ENCODE data around the gene SVOPL. TPM values are rescaled to one million over a fixed set of nuclear protein-coding genes. Genes with fewer than 3 reads are reported as not detected.

The SVOPL gene
- total and polyA plus RNA-seq, 2 donors (not counting 1 experiment from before 2014, with no cell fraction given) = not detected

DNA sequence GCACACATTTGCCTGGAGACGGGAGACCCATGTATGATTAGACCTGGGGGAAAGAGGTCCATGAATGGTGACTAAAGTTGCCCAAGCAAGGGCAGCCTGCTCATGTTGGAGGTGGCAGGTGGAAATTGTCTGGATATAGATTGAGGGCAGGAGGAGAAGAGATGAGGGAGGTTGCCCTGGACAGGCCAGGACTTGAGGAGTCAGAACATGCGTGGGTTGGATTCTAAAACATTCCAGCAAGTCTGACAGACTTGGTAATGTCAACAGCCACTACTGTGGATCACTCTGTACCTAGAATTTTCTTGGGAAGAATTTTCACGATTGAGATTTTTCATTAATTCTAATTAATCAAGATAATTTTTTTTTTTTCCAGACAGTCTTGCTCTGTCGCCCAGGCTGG, 19.1 kb upstream of the SVOPL start:
- TF ChIP-seq, protein P1, sequence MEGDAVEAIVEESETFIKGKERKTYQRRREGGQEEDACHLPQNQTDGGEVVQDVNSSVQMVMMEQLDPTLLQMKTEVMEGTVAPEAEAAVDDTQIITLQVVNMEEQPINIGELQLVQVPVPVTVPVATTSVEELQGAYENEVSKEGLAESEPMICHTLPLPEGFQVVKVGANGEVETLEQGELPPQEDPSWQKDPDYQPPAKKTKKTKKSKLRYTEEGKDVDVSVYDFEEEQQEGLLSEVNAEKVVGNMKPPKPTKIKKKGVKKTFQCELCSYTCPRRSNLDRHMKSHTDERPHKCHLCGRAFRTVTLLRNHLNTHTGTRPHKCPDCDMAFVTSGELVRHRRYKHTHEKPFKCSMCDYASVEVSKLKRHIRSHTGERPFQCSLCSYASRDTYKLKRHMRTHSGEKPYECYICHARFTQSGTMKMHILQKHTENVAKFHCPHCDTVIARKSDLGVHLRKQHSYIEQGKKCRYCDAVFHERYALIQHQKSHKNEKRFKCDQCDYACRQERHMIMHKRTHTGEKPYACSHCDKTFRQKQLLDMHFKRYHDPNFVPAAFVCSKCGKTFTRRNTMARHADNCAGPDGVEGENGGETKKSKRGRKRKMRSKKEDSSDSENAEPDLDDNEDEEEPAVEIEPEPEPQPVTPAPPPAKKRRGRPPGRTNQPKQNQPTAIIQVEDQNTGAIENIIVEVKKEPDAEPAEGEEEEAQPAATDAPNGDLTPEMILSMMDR (conservative IDR thresholded peaks at IDR 0.05 in 1 of 2, IDR thresholded peaks at IDR 0.05 in 1 of 2; ENCODE audit: low read depth in 1 of 2, low read length in 2 of 2) = no peak
- TF ChIP-seq EZH2 (IDR thresholded peaks at IDR 0.05; ENCODE audit: low read length, missing control alignments) = no peak
- no peak for DNase-seq (ENCODE audit: low read depth in 2 of 2)
- Histone ChIP-seq H2AFZ (ENCODE audit: low read length) (no peak overlapping the region), H3K36me3 (ENCODE audit: control insufficient read depth, insufficient read depth, low read length) (no peaks in the 10 kb centered on the region), H3K4me2 (ENCODE audit: extremely low read depth, insufficient read depth, low read length) (no peak overlapping the region), H3K9me3 (ENCODE audit: control insufficient read depth, insufficient read depth, low read depth, low read length) (no peaks in the 10 kb centered on the region), H3K27ac (ENCODE audit: insufficient read depth, low read length) (no peak overlapping the region), H3K4me3 (replicated peaks in 1 of 4; ENCODE audit: control extremely low read depth in 1 of 4, insufficient read depth in 1 of 4, low read depth in 3 of 4, low read length in 4 of 4) (no peak overlapping the region), H3K4me1 (ENCODE audit: control insufficient read depth, extremely low read depth, insufficient read depth, low read length) (no peaks in the 10 kb centered on the region), H3K9ac (ENCODE audit: insufficient read depth, low read length) (no peak overlapping the region), H3K27me3 (ENCODE audit: control insufficient read depth, insufficient read depth, low read length) (no peaks in the 10 kb centered on the region), H4K20me1 (ENCODE audit: control insufficient read depth, extremely low read depth, insufficient read depth, low read length) (no peaks in the 10 kb centered on the region), H3K79me2 (ENCODE audit: control insufficient read depth, insufficient read depth, low read length) (no peaks in the 10 kb centered on the region)

DNA sequence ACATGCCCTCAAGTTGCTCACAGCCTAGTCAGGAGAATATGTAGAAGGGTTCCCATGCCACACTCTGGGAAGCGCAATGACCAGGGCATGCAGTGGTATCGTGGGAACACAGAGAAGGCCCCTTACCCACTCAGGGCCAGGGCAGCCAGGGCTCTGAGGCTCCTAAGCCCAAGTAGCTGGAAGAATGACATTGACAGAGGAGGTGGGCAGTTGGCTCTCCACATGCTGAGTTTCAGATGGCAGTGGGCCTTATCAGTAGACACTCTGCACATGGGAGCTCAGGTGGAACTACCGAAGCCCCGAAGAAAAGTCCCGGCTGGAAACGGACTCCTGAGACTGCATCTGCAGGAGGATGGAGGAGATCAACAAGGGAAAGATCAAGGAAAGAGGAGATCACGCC, 15.7 kb upstream of the SVOPL start:
- Histone ChIP-seq H3K9ac (ENCODE audit: insufficient read depth, low read length) (no peak overlapping the region), H3K27ac (ENCODE audit: insufficient read depth, low read length) (no peak overlapping the region), H3K4me1 (ENCODE audit: control insufficient read depth, extremely low read depth, insufficient read depth, low read length) (no peaks in the 10 kb centered on the region), H3K4me2 (ENCODE audit: extremely low read depth, insufficient read depth, low read length) (no peak overlapping the region), H3K27me3 (ENCODE audit: control insufficient read depth, insufficient read depth, low read length) (no peaks in the 10 kb centered on the region), H3K4me3 (replicated peaks in 1 of 4; ENCODE audit: control extremely low read depth in 1 of 4, insufficient read depth in 1 of 4, low read depth in 3 of 4, low read length in 4 of 4) (no peak overlapping the region), H4K20me1 (ENCODE audit: control insufficient read depth, extremely low read depth, insufficient read depth, low read length) (no peaks in the 10 kb centered on the region), H3K79me2 (ENCODE audit: control insufficient read depth, insufficient read depth, low read length) (no peaks in the 10 kb centered on the region), H3K36me3 (ENCODE audit: control insufficient read depth, insufficient read depth, low read length) (no peaks in the 10 kb centered on the region), H2AFZ (ENCODE audit: low read length) (no peak overlapping the region), H3K9me3 (ENCODE audit: control insufficient read depth, insufficient read depth, low read depth, low read length) (no peaks in the 10 kb centered on the region)
- DNase-seq (ENCODE audit: low read depth in 2 of 2) = no peak
- TF ChIP-seq, protein P1 (conservative IDR thresholded peaks at IDR 0.05 in 1 of 2, IDR thresholded peaks at IDR 0.05 in 1 of 2; ENCODE audit: low read depth in 1 of 2, low read length in 2 of 2) = no peak
- TF ChIP-seq EZH2 (IDR thresholded peaks at IDR 0.05; ENCODE audit: low read length, missing control alignments) = no peak

DNA sequence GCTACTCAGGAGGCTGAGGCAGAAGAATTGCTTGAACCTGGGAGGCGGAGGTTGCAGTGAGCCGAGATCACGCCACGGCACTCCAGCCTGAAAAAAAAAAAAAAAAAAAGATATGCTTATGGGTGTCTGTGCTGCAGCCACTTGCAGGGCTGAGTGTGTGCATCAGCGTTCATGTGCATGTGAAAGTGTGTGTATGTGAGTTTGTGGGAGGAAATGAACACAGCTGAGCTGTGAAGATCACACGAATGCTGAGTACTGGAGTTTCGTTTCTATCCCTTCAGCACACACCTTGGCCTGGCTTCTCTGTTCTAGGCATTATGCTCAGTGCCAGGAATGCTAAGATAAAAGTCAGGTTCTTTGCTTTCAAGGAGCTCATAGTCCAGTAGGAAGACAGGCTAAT, 12.0 kb upstream of the SVOPL start:
- Histone ChIP-seq H2AFZ (ENCODE audit: low read length) (no peak overlapping the region), H3K36me3 (ENCODE audit: control insufficient read depth, insufficient read depth, low read length) (no peaks in the 10 kb centered on the region), H3K79me2 (ENCODE audit: control insufficient read depth, insufficient read depth, low read length) (no peaks in the 10 kb centered on the region), H3K4me1 (ENCODE audit: control insufficient read depth, extremely low read depth, insufficient read depth, low read length) (no peaks in the 10 kb centered on the region), H3K4me2 (ENCODE audit: extremely low read depth, insufficient read depth, low read length) (no peak overlapping the region), H3K27me3 (ENCODE audit: control insufficient read depth, insufficient read depth, low read length) (no peaks in the 10 kb centered on the region), H3K27ac (ENCODE audit: insufficient read depth, low read length) (no peak overlapping the region), H3K4me3 (replicated peaks in 1 of 4; ENCODE audit: control extremely low read depth in 1 of 4, insufficient read depth in 1 of 4, low read depth in 3 of 4, low read length in 4 of 4) (no peak overlapping the region), H4K20me1 (ENCODE audit: control insufficient read depth, extremely low read depth, insufficient read depth, low read length) (no peaks in the 10 kb centered on the region), H3K9ac (ENCODE audit: insufficient read depth, low read length) (no peak overlapping the region), H3K9me3 (ENCODE audit: control insufficient read depth, insufficient read depth, low read depth, low read length) (no peaks in the 10 kb centered on the region)
- no peak for DNase-seq (ENCODE audit: low read depth in 2 of 2)
- TF ChIP-seq EZH2 (IDR thresholded peaks at IDR 0.05; ENCODE audit: low read length, missing control alignments) = no peak
- TF ChIP-seq, protein P1 (conservative IDR thresholded peaks at IDR 0.05 in 1 of 2, IDR thresholded peaks at IDR 0.05 in 1 of 2; ENCODE audit: low read depth in 1 of 2, low read length in 2 of 2) = no peak

Data from fibroblast of lung (primary cell).